T-helper 1 cell treated with Interleukin-12 subunit alpha and Interleukin-12 subunit beta and Interleukin-4 antibody, amounts not matched to agents 30 ng/mL and 1 ng/mL, for 36 hours (primary cell): ENCODE data around the gene TIMM29. TPM values are rescaled to one million over a fixed set of nuclear protein-coding genes. Genes with fewer than 3 reads are reported as not detected.

Experiments
- intact Hi-C: fragments of 100-400 bp; cut with micrococcal nuclease; formaldehyde crosslinking; loops from one replicate; pipeline ENCODE4 v1.15.1; 2024
- total RNA-seq: library from RNA; stranded (reverse); gene quantifications from 2 replicates; pipeline ENCODE4 v1.2.3, GENCODE V29; 2022

Gene TIMM29
- total RNA-seq, 1 donor from 2014 or later: 19.9 TPM

DNA sequence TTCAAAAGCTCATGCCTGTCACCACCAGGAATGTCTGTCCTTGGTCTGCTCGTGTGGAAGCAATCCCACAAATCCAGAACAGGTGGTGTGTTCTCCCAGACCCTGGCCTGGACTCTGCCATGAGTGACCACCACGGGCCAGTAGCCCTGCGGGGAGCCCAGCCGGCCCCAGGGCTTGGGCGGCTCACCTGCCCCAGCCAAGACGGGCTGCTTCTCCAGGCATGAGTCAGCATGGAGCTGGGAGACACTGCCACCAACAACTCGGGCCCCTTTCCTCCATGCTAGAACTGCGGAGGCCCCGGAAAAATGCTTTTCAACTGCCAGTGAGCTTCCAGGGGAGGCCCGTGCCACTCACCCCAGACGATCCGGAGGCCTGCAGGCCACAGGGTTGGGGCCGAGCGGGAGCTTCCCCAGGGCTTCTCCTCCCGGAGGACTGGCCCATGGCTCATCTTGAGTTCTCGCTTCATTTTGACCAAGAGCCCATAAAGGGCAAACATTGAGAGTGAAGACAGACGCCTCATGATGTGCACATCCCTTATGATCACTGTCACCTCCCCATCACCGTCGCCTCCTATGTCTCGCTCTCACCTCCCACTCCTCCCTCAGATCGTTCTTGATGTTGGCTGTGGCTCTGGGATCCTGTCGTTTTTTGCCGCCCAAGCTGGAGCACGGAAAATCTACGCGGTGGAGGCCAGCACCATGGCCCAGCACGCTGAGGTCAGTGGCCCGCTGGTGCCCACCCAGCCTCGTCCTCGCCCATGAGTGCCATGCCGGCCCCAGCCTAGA, 16.8 kb upstream of the TIMM29 start:
- intact Hi-C loops: no loop called here

DNA sequence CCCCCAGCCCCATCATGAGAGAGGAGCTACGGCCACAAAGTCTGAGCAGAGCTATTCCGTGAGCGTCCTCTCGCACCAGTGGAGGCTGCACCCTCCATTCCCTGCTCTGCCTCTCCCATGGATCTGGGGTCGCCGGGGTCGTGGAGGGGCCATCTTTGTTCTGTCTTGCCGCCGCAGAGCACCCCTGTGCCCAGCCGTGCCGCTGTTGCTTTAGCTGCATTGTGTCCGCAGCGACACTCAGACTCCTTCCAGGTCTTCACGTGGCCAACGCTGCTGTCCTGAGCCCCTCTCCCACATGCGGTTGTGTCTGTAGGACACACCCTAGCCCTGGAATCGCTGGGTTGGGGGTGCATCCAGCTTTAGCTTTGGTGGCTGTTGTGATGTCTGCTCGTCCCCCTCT, 16.0 kb upstream of the TIMM29 start:
- intact Hi-C loops: no loop called here

DNA sequence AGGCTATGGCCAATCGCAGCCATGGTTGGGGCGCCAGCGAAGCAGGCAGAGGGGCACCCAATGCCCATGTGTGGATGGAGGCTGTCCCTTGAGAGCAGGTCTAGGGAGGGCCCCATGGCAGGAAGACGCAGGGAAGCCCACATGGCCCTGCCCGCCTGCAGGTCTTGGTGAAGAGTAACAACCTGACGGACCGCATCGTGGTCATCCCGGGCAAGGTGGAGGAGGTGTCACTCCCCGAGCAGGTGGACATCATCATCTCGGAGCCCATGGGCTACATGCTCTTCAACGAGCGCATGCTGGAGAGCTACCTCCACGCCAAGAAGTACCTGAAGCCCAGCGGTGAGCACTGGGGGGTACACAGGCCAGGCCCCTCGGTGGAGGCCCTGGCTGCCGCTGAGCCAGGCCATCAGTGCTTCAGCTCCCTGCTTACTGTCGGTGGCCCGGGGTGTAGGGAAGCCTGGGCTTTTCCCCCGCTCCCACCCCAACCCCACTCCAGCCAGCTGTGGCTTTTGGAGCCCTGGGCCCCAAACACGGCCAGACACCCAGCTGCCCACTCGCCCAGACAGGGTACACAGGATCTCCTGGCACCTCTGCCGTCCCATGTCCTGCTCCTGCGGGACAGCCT, 14.8 kb upstream of the TIMM29 start:
- intact Hi-C loops: no loop called here

DNA sequence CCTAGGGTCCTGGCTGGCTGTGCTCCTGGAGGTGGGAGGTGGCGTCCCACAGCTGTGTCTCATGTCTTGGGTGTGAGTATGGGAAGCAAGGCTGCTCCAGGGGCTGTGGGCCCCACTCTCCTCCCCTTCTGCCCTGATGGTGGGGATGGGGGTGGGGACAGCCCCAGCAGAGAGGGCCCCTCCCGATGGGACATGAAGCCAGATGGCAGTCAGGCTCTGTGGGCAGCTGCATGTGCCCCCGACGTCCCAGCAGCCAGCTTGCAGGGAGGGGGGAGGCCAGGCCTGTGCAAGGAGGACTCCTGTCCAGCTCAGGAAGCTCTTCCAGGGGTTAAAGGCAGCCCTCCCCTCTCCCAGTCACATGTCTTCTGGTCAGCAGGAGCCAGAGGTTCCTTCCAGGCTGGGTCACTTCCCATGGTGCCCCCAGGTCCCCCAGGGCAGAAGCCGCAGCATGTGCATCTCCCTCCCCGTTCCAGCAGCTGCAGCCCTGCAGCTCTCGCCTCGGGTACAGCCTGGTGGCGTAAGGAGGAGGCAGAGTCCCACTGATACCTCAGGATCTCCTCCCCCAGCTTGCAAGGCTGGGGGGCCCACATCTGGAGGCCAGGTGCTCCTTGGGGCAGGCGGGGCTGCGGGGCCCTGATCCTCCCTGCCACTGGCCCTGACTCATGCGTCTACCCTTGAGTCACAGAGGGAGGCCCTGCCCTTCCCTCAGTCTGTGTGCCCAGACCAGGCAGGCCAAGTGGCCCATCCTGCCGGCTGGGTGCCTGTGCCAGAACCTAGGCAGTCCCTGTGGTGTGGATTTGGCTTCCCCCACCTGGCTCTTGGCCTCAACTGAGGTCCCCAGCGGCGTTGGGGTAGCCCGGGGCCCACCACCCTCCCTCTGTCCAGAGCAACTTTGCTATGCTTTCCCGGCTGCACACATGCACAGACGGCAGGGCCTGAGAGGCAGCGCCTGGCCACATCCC, 13.2 kb upstream of the TIMM29 start:
- intact Hi-C loops: no loop called here

DNA sequence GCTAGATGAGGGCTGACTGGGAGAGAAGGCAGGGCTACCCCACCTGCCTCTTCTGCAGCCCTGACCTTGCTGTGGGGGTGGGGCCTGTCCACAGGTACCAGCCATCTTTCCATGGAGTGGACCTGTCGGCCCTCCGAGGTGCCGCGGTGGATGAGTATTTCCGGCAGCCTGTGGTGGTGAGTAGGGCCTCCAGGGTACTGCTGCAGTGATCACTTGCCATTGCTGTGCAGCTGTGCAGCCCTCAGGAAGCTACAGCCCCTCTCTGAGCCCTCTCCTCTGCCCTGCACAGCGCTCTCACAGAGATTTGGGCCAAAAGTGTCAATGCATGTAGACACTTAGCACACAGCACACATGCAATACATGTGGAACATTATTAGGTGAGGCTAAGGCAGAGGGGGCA, 12.0 kb upstream of the TIMM29 start:
- intact Hi-C loops: no loop called here

DNA sequence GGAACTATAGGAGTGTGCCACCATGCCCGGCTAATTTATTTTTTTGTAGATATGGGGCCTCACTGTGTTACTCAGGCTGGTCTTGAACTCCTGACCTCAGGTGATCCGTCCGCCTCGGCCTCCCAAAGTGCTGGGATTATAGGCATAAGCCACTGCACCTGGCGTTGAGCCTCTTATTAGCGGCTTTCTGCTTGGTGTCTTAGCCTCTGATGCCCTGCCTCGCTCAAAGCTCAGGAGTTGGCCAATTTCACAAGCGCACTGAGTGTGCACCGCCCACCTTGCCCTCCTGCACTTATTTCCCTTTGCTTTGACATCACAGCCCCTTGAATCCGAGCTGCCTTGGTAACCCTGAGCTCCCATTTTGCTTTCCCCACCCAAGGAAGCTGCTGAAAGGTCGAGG, 10.3 kb upstream of the TIMM29 start:
- intact Hi-C loops: no loop called here

DNA sequence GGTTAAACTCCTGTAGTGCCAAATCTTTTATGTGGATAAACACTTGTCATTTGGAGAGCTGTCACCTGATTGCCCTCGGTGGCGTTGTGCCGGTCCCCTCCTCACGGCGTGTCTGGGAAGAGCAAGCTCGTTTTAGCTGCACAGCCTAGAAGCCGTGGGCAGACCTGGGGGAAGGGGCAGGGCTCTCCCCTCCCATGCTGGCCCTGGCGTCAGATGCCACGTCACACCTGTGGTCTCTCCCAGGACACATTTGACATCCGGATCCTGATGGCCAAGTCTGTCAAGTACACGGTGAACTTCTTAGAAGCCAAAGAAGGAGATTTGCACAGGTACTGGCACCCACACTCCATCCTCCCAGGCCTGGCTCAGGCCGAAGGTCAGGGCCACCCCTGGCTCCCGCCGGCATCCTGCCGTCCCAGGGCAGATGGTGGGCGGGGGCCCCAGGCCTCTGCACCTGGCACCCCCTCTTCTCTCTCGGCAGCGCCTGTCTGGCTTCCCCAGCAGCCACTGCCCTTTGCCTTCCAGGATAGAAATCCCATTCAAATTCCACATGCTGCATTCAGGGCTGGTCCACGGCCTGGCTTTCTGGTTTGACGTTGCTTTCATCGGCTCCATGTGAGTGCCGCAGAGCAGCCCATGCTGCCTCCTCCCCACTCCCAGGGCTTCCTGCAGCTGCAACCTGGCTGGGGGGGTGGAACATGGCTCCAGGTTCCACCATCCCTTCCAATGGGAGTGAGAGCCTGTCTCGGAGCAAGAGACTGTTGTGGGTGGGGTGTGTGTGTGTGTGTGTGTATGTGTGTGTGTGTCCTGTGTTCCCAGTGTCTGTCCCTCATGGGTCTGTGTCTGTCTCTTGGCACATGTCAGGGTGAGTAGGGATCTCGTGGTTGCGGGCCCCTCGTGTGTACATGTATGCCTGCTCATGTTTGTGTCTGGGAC, 9.0 kb upstream of the TIMM29 start:
- intact Hi-C loops: no loop called here

DNA sequence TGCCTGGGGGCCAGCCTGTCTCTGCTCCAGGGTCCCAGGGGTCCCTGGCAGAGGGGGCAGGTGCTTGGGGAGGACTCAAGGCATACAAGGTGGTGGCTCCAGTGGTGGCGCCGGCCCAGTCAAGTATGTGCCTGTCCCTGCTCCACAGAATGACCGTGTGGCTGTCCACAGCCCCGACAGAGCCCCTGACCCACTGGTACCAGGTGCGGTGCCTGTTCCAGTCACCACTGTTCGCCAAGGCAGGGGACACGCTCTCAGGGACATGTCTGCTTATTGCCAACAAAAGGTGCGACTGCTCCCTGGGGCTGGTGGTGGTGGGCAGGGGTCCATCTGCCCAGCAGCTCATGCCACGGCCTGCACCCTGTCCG, 8.3 kb upstream of the TIMM29 start:
- intact Hi-C loops: no loop called here

DNA sequence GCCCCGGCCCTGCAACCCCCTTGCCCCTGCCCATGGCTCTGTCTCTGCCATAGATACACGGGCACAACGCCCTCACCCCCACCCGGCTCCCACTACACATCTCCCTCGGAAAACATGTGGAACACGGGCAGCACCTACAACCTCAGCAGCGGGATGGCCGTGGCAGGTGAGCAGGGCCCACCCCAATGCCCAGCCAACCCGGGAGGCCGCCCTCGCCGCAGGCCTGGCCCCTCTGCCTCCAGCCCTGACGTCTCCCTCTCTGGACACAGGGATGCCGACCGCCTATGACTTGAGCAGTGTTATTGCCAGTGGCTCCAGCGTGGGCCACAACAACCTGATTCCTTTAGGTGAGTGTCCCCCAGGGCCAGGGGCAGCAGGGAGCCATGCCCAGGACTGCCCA, 7.8 kb upstream of the TIMM29 start:
- intact Hi-C loops: no loop called here

DNA sequence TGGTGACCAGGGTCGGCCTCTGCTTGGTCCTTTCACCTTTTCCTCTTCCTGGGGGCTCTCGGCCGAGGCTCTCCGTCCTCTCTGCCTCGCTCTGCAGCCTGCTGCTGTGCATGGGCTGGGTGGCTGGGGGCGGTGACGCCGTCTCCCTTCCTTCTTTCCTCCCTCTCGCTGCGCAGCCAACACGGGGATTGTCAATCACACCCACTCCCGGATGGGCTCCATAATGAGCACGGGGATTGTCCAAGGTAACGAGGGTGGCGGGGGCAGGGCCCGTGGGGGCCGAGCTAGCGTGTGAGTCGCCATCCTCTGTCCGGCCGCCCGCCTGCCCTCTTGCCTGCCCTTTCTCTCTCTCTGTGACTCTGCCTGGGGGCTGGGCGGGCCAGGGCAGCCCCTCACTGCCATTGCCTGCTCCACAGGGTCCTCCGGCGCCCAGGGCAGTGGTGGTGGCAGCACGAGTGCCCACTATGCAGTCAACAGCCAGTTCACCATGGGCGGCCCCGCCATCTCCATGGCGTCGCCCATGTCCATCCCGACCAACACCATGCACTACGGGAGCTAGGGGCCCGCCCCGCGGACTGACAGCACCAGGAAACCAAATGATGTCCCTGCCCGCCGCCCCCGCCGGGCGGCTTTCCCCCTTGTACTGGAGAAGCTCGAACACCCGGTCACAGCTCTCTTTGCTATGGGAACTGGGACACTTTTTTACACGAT, 7.3 kb upstream of the TIMM29 start:
- intact Hi-C loops: no loop called here

DNA sequence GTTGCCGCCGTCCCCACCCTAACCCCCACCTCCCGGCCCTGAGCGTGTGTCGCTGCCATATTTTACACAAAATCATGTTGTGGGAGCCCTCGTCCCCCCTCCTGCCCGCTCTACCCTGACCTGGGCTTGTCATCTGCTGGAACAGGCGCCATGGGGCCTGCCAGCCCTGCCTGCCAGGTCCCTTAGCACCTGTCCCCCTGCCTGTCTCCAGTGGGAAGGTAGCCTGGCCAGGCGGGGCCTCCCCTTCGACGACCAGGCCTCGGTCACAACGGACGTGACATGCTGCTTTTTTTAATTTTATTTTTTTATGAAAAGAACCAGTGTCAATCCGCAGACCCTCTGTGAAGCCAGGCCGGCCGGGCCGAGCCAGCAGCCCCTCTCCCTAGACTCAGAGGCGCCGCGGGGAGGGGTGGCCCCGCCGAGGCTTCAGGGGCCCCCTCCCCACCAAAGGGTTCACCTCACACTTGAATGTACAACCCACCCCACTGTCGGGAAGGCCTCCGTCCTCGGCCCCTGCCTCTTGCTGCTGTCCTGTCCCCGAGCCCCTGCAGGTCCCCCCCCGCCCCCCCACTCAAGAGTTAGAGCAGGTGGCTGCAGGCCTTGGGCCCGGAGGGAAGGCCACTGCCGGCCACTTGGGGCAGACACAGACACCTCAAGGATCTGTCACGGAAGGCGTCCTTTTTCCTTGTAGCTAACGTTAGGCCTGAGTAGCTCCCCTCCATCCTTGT, 6.5 kb upstream of the TIMM29 start:
- intact Hi-C loops: no loop called here

DNA sequence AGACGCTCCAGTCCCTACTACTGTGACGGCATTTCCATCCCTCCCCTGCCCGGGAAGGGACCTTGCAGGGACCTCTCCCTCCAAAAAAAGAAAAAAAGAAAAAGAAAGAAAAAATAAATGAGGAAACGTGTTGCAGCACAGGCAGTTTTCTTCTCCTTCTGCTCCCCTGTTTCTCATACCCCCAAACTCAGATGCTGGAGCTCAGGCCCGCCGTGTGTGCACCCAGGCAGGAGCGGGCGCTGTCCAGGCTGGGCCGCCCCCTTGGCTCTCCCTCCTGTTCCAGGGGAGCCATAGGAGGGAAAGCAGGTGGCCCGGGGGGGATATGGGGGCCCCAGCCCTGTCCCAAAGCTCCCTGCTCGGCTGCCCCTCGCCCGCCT, 6.0 kb upstream of the TIMM29 start:
- intact Hi-C loops: no loop called here

DNA sequence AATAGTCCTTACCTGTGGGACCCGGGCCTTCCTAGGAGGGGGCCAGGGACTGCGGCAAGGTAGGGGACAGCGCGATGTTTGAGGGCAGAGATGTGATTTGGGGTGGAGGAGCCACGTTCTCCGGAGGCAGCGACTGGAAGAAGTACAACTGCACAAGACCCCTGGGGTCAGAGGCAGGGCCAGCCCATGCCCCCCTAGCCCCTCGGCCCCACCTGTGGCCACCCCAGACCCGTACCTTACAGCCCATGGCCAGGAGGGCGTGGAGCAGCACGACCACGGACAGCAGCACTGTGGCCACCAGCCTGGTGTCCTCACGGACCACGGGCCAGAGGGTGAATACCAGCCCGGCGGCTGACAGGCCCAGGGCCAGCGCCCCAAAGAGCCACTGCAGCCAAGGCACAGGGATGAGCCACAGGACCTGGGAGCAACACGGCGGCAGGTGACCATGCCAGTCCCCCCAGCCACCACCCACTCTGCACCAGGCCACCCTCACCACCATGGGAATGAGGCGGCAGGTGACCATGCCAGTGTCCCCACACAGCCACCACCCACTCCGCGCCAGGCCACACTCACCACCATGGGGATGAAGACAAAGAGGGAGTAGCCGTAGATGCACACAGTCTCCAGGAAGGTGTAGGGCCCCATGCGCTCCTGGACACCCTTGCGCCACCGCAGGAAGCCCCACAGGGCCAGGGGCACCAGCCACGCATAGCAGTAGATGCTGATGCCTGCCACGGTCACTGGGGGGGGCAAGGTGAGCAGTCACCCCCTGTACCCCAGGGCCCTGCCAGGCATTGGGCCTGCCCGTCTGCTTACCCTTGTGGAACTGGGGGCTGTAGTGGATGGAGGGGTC, 5.1 kb upstream of the TIMM29 start:
- intact Hi-C loops: no loop called here

DNA sequence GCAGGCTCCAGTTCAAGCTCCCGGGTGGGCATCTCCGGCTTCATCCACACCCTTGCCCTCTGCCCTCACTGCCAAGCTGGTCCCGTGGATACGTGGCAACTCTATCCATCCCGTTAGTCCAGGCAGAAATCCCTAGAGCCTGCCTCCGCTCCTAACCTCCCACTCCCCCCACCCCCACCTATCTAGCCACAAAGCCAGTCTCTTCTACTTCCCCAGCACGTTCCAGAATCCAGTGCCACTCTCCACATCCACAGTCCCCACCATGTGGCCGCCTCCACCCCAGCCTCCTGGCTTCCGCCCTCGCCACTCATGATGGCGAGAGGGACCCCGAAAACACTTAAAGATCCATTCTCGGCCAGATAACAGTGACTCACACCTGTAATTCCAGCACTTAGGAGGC, 4.0 kb upstream of the TIMM29 start:
- intact Hi-C loops: no loop called here

DNA sequence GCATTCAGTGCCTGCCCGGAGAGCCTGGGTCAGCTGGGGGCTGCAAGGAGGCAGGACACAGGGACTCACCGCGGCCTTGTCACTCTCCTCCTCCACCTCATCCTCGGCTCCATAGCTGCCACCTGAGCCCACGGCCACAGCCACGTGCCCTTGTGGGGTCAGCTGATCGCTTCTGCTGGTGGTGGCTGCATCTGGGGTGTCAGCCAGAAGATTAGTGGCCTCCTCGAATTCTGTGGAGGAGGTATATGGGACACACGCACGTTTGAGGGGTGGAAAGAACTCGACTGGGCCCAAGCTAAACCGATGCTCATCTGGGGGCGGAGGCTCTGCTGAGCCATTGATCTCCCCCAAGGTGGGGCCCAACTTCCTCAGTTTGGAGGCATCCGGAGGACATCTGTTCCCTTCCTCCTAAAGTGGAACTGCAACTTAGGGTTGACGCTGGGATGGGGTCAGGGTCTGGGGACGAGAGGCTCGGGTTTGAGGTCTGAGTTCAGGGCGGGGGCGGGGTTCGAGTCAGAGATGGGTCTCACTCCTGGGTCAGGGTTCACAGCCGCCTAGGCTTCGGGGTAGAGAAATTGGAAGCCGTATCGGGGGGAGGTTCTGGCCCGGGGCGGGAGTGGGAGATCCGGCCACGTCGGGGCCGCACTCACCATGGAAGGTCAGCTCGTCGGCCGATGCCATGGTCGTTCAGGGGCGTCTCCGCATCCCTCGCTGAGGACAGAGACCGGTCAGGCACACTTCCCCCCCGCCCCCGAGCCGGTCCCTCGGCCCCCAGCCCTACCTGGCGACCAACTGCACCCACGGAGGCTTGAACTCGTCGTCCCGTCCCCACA, 665 bp upstream of the TIMM29 start:
- intact Hi-C loops: loop anchor here (1.0 to 5.0 kb wide), 6 partner anchors 32 to 274 kb away; partner anchors contain the start of genes CARM1, DNM2, ILF3 and TMED1

DNA sequence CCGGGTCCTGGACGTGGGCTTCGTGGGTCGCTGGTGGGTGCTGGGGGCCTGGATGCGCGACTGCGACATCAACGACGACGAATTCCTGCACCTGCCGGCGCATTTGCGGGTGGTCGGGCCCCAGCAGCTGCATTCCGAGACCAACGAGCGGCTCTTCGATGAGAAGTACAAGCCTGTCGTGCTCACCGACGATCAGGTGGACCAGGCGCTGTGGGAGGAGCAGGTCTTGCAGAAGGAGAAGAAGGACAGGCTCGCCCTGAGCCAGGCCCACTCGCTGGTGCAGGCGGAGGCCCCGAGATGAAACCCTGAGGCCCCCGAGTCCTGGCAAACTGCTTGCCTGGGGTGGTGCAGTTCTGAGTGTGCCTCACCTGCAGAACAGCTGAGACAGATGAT, 787 bp downstream of the TIMM29 start:
- intact Hi-C loops: loop anchor here (2.0 to 5.0 kb wide), 2 partner anchors 51 to 212 kb away; partner anchors contain the start of gene DNM2

DNA sequence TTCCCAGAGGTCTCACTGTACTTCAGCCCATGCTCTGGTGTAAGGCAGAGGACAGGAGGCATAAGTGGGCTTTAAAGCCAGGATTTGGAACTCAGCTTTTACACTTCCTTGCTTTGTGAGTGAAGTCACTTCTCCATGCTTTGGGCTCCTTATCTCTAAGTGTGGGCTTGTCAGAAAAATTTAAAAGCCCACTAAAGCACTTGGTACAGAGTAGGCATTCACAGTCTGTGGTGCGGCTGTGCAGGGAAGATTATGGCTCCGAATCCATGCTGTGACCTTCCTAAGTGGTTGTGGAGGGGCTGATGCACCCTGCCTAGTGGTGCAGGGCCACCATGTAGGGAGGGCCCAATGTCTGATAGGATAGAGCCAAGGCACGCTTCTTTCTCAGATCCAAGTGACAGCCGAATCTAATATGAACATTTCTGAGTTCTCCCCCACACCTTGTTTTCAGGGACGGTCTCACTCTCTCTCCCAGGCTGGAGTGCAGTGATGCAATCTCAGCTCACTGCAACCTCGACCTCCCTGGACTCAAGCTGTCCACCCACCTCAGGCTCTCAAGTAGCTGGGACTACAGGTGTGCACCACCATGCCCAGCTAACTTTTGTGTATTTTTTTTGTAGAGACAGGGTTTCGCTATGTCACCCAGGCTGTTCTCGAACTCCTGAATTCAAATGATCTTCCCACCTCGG, 6.9 kb downstream of the TIMM29 start:
- intact Hi-C loops: loop anchor here (1.0 to 5.0 kb wide), 3 partner anchors 77 to 155 kb away; no protein-coding TSS in a partner anchor
